ENCODE results near the gene SCN4A. TPM values are rescaled to one million over a fixed set of nuclear protein-coding genes. Genes with fewer than 3 reads are reported as not detected.

Gene SCN4A
- polyA plus RNA-seq, 1 donor from 2014 or later, result not detected

- Histone ChIP-seq H3K79me2 (replicated peaks; ENCODE audit: insufficient read depth, low read length) (no peaks in the 10 kb centered on the region), H3K27me3 (ENCODE audit: insufficient read depth, low read depth, low read length) (no peaks in the 10 kb centered on the region), H3K9me2 (ENCODE audit: insufficient read depth, low read length) (no peaks in the 10 kb centered on the region), H3K36me3 (ENCODE audit: insufficient read depth, low read length) (no peaks in the 10 kb centered on the region), H3K27ac (ENCODE audit: low read length) (no peak overlapping the region), H3K9me3 (ENCODE audit: low read length) (no peaks in the 10 kb centered on the region), H3K4me2 (ENCODE audit: low read length) (no peak overlapping the region), H3K9ac (ENCODE audit: low read length) (no peak overlapping the region), H3F3A (ENCODE audit: insufficient read depth, low read length, poor library complexity, severe bottlenecking) (no peaks in the 10 kb centered on the region), H3K4me3 (ENCODE audit: low read length) (no peak overlapping the region), H2AFZ (ENCODE audit: low read depth, low read length) (no peak overlapping the region), H4K20me1 (ENCODE audit: insufficient read depth) (no peaks in the 10 kb centered on the region)
- no peak for TF ChIP-seq CTCF (IDR thresholded peaks at IDR 0.05; ENCODE audit: poor library complexity, severe bottlenecking)
- no peak for TF ChIP-seq EP300 (conservative IDR thresholded peaks at IDR 0.05; ENCODE audit: poor library complexity, severe bottlenecking)
- no peak for TF ChIP-seq REST (IDR thresholded peaks at IDR 0.05; ENCODE audit: borderline replicate concordance)
- no peak for TF ChIP-seq POLR2AphosphoS5 (IDR thresholded peaks at IDR 0.05)
- TF ChIP-seq RAD21 (conservative IDR thresholded peaks at IDR 0.05), result no peak
- TF ChIP-seq MXI1 (conservative IDR thresholded peaks at IDR 0.05; ENCODE audit: poor library complexity, severe bottlenecking), result no peak
- no peak for TF ChIP-seq SMC3 (conservative IDR thresholded peaks at IDR 0.05; ENCODE audit: poor library complexity)
These were observed 10.4 kb downstream of the SCN4A start for GRCh38 chr17:63962298-63962744.

- no peak overlapping the region for H3K4me3 ChIP-seq (ENCODE audit: low read length)
- TF ChIP-seq REST (IDR thresholded peaks at IDR 0.05; ENCODE audit: borderline replicate concordance) (no peak), TAF1 (IDR thresholded peaks at IDR 0.05; ENCODE audit: low read depth) (no peak), CTCF (IDR thresholded peaks at IDR 0.05; ENCODE audit: poor library complexity, severe bottlenecking) (no peak), EZH2 (IDR thresholded peaks at IDR 0.05; ENCODE audit: borderline replicate concordance, insufficient read depth, low read length, poor library complexity, severe bottlenecking) (no peak), SMC3 (conservative IDR thresholded peaks at IDR 0.05; ENCODE audit: poor library complexity) (no peak), RAD21 (conservative IDR thresholded peaks at IDR 0.05) (no peak), EP300 (conservative IDR thresholded peaks at IDR 0.05; ENCODE audit: poor library complexity, severe bottlenecking) (no peak), MXI1 (conservative IDR thresholded peaks at IDR 0.05; ENCODE audit: poor library complexity, severe bottlenecking) (no peak), POLR2AphosphoS5 (IDR thresholded peaks at IDR 0.05) (no peak)
- H2AFZ ChIP-seq (ENCODE audit: low read depth, low read length), result no peak overlapping the region
These were observed 11.1 kb downstream of the SCN4A start for GRCh38 chr17:63961355-63962212.

More at GRCh38 chr17:63961355-63962212, 11.1 kb downstream of the SCN4A start:
- no peaks in the 10 kb centered on the region for H3F3A ChIP-seq (ENCODE audit: insufficient read depth, low read length, poor library complexity, severe bottlenecking)
- no peaks in the 10 kb centered on the region for H4K20me1 ChIP-seq (ENCODE audit: insufficient read depth)
- H3K27me3 ChIP-seq (ENCODE audit: insufficient read depth, low read depth, low read length), result no peaks in the 10 kb centered on the region
- H3K27ac ChIP-seq (ENCODE audit: low read length), result no peak overlapping the region
- no peak overlapping the region for H3K4me2 ChIP-seq (ENCODE audit: low read length)
- H3K36me3 ChIP-seq (ENCODE audit: insufficient read depth, low read length), result no peaks in the 10 kb centered on the region
- H3K79me2 ChIP-seq (replicated peaks; ENCODE audit: insufficient read depth, low read length), result no peaks in the 10 kb centered on the region
- no peaks in the 10 kb centered on the region for H3K9me3 ChIP-seq (ENCODE audit: low read length)
- H3K9me2 ChIP-seq (ENCODE audit: insufficient read depth, low read length), result no peaks in the 10 kb centered on the region
- no peak overlapping the region for H3K9ac ChIP-seq (ENCODE audit: low read length)

Data from neural cell (in vitro differentiated cells).